Measurements from ENCODE around the gene KLB. TPM values are rescaled to one million over a fixed set of nuclear protein-coding genes. Genes with fewer than 3 reads are reported as not detected.

KLB gene
- total RNA-seq, 4 donors from 2014 or later: 0.20 to 0.27 TPM; not detected in 2

DNA sequence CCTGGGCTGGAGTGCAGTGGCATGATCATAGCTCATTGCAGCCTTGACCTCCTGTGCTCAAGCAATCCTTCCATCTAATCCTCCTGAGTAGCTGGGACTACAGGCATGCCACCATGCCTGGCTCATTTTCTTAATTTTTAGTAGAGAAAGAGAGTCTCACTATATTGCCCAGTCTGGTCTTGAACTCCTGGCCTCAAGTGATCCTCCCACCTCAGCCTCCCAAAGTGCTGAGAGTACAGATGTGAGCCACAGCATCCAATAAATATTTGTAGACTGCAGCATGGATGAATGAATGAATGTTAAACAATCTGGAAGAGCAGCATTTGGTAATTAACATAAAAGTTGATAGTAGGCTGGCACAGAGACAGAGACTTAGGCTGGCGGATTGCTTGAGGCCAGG is 20.0 kb downstream of the KLB start:
- DNase-seq: no peak
- H3K4me3 ChIP-seq (replicated peaks in 1 of 3): no peak overlapping the region
- TF ChIP-seq, protein P1, sequence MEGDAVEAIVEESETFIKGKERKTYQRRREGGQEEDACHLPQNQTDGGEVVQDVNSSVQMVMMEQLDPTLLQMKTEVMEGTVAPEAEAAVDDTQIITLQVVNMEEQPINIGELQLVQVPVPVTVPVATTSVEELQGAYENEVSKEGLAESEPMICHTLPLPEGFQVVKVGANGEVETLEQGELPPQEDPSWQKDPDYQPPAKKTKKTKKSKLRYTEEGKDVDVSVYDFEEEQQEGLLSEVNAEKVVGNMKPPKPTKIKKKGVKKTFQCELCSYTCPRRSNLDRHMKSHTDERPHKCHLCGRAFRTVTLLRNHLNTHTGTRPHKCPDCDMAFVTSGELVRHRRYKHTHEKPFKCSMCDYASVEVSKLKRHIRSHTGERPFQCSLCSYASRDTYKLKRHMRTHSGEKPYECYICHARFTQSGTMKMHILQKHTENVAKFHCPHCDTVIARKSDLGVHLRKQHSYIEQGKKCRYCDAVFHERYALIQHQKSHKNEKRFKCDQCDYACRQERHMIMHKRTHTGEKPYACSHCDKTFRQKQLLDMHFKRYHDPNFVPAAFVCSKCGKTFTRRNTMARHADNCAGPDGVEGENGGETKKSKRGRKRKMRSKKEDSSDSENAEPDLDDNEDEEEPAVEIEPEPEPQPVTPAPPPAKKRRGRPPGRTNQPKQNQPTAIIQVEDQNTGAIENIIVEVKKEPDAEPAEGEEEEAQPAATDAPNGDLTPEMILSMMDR (IDR thresholded peaks at IDR 0.05): no peak
- TF ChIP-seq POLR2A (IDR thresholded peaks at IDR 0.05): no peak
- no peaks in the 10 kb centered on the region for H3K9me3 ChIP-seq
- intact Hi-C loops (cut with DNase I): no loop called here
- H3K27ac ChIP-seq: no peak overlapping the region
- H3K27me3 ChIP-seq: no peaks in the 10 kb centered on the region
- H3K36me3 ChIP-seq: no peaks in the 10 kb centered on the region
- no peaks in the 10 kb centered on the region for H3K4me1 ChIP-seq
- WGBS, 2 donors: 94 to 100% methylated on average over 1 of the region's 1 CpG

DNA sequence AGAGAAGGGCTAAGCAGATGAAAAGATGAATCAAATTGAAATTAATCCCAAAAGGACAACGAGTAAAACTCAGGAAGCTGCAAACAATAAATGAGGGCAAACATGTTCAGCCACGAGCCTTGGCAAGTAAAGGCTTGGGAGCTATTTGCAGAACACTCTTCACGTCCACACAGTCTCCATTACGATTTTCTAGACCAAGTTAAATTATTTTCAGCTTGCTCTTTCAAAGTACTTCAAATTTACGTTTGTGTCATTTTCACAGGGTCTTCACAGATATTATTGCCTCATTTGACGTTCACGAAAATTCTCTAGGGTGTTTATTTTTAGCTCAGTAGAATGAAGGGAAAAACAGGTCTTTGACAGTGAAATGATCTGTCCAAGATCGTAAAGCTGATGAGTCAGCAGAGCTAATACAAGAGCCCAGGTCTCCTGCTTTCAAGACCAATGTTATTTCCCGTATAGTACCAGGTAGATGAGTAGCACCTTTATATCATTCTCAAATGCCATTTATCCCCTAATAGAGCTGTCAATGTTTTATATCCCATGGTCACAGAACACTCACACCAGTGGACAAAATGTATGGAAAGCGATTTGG is 20.9 kb downstream of the KLB start:
- H3K4me3 ChIP-seq (replicated peaks in 1 of 3): no peak overlapping the region
- H3K27me3 ChIP-seq: no peaks in the 10 kb centered on the region
- no peak overlapping the region for H3K27ac ChIP-seq
- no peak for TF ChIP-seq POLR2A (IDR thresholded peaks at IDR 0.05)
- TF ChIP-seq, protein P1 (IDR thresholded peaks at IDR 0.05): no peak
- H3K4me1 ChIP-seq: no peaks in the 10 kb centered on the region
- no peak for DNase-seq
- H3K36me3 ChIP-seq: no peaks in the 10 kb centered on the region
- H3K9me3 ChIP-seq: no peaks in the 10 kb centered on the region
- intact Hi-C loops (cut with DNase I): no loop called here
- WGBS, 2 donors: 73 to 78% methylated on average over 10 of the region's 10 CpGs

DNA sequence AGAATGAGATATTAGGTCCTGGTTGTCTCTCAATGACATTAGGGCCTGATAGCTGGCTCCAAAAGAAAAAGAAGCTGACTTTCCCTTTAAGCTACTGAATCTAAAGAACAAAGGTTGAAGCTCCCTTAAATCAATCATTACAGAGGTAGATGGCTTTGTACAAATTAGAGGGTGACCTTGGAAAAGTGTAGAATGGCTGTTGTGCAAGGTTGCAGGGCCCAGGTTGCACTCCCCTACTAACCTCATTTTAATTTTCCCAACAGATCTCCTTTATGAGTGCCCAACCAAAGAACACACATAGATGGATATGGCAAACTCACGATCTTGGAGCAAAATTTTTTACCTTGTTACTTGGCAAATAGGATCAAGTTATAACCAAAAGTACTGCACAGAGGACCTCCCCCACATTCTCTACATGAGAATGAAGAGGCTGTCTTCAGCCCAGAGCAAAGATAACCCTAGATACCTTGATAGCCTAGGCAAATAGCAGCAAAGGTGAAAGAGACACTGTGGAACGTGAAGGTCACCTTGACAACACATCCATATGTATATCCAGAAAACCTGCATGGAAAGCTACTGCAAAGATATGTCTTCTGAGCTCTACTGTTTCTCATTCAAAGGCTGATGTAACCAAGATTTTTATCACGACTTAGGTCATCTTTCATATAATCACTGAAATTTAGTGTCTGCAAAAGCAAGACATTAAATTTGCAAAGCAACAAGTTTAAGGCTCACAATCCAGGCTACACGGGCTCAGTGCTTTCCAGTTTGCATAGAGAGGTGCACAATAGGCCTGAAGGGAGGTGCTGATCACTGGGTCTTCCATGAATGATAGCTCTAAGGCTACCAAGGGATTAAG is 23.0 kb downstream of the KLB start:
- WGBS, 2 donors: 76 to 83% methylated on average over 4 of the region's 4 CpGs
- TF ChIP-seq POLR2A (IDR thresholded peaks at IDR 0.05): no peak
- TF ChIP-seq, protein P1 (IDR thresholded peaks at IDR 0.05): no peak

DNA sequence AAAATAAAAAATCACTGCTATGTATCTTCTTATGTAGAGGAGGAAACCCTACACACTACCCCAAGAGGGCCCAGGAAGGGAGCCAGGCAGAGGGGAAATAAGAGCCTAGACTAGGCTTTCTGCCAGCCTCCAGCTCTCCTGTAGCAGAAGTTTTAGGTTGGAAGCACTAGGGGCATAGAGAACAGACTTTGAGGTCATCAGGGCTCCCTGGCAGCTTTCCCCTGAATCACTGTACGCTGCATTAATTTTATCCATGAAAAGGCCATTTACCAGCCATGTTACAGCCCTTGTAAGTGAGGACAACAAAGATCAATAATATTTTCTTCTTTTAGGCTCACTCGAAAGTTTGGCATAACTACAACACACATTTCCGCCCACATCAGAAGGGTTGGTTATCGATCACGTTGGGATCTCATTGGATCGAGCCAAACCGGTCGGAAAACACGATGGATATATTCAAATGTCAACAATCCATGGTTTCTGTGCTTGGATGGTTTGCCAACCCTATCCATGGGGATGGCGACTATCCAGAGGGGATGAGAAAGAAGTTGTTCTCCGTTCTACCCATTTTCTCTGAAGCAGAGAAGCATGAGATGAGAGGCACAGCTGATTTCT is 27.3 kb downstream of the KLB start:
- no peaks in the 10 kb centered on the region for H3K9me3 ChIP-seq
- 90 to 92% methylated on average over 11 of the region's 11 CpGs for WGBS, 2 donors
- no peak overlapping the region for H3K27ac ChIP-seq
- H3K4me1 ChIP-seq: no peaks in the 10 kb centered on the region
- intact Hi-C loops (cut with DNase I): no loop called here
- DNase-seq: no peak
- H3K27me3 ChIP-seq: no peaks in the 10 kb centered on the region
- H3K4me3 ChIP-seq (replicated peaks in 1 of 3): no peak overlapping the region
- H3K36me3 ChIP-seq: no peaks in the 10 kb centered on the region
- TF ChIP-seq, protein P1 (IDR thresholded peaks at IDR 0.05): no peak
- TF ChIP-seq POLR2A (IDR thresholded peaks at IDR 0.05): no peak

More for the DNA sequence above, 23.0 kb downstream of the KLB start:
- no peak for DNase-seq
- Histone ChIP-seq H3K27me3 (no peaks in the 10 kb centered on the region), H3K4me1 (no peaks in the 10 kb centered on the region), H3K36me3 (no peaks in the 10 kb centered on the region), H3K27ac (no peak overlapping the region), H3K4me3 (replicated peaks in 1 of 3) (no peak overlapping the region), H3K9me3 (no peaks in the 10 kb centered on the region)
- intact Hi-C loops (cut with DNase I): no loop called here
